Karpas-422 (cell line): ENCODE data around the gene ACO2. TPM values are rescaled to one million over a fixed set of nuclear protein-coding genes. Genes with fewer than 3 reads are reported as not detected.
A peak's percentile ranks its signal among the peaks of the same experiment; 100 is the strongest.

Experiments
- DNase-seq: peaks from one replicate; pipeline ENCODE4 v3.0.0-alpha.2; 2015
- H2AFZ ChIP-seq: fragments of 200-600 bp; sonication (generic); 2 replicates; pipeline ENCODE4 v1.6.1; 2014; ENCODE audit warnings: antibody characterized with exemption, low read length, mixed read lengths
- H3K27ac ChIP-seq: fragments of 200-600 bp; sonication (generic); 2 replicates; pipeline ENCODE4 v1.5.1; 2014; ENCODE audit warnings: mild to moderate bottlenecking, low read length, moderate library complexity
- H3K27me3 ChIP-seq: fragments of 200-600 bp; sonication (generic); 2 replicates; pipeline ENCODE4 v1.6.1; 2014; ENCODE audit warnings: low read length, mixed read lengths
- H3K36me3 ChIP-seq: fragments of 200-600 bp; sonication (generic); 2 replicates; pipeline ENCODE4 v1.6.1; 2014; ENCODE audit warnings: low read length, mixed read lengths; ENCODE audit not compliant: insufficient read depth
- H3K4me1 ChIP-seq: fragments of 200-600 bp; sonication (generic); 2 replicates; pipeline ENCODE4 v1.6.1; 2014; ENCODE audit warnings: mild to moderate bottlenecking, low read length, mixed read lengths
- H3K4me2 ChIP-seq: fragments of 200-600 bp; sonication (generic); 2 replicates; pipeline ENCODE4 v1.6.1; 2014; ENCODE audit warnings: low read length, low read depth, mild to moderate bottlenecking; ENCODE audit not compliant: poor library complexity, severe bottlenecking
- H3K4me3 ChIP-seq: fragments of 200-600 bp; sonication (generic); 2 replicates; pipeline ENCODE4 v1.5.1; 2014; ENCODE audit warnings: mild to moderate bottlenecking, antibody characterized with exemption, low read length, mixed read lengths
- H3K79me2 ChIP-seq: fragments of 200-600 bp; sonication (generic); 2 replicates; pipeline ENCODE4 v1.6.1; 2014; ENCODE audit warnings: mild to moderate bottlenecking, low read length, mixed read lengths
- H3K9ac ChIP-seq: fragments of 200-600 bp; sonication (generic); 2 replicates; pipeline ENCODE4 v1.6.0; 2014; ENCODE audit warnings: low read length
- H3K9me2 ChIP-seq: fragments of 200-600 bp; sonication (generic), shearing (Covaris generic); replicated peaks from 2 replicates; pipeline ENCODE4 v1.6.0; 2014; ENCODE audit warnings: mild to moderate bottlenecking, low read length, moderate library complexity; ENCODE audit not compliant: insufficient read depth
- H3K9me3 ChIP-seq: fragments of 300-700, 200-600 bp; sonication (generic); 2 replicates; pipeline ENCODE4 v1.6.1; 2014; ENCODE audit warnings: low read length, mixed read lengths
- H4K20me1 ChIP-seq: fragments of 200-600 bp; sonication (generic); 2 replicates; pipeline ENCODE4 v1.6.1; 2014; ENCODE audit warnings: mild to moderate bottlenecking, antibody characterized with exemption, low read length, low read depth; ENCODE audit not compliant: insufficient read depth
- total RNA-seq: library from RNA; depleted of rRNA; stranded (reverse); fragments of >200 nt; shearing (Covaris generic); gene quantifications from 2 replicates; pipeline ENCODE4 v1.2.3, GENCODE V29; 2014; ENCODE audit warnings: low replicate concordance

Gene ACO2
- total RNA-seq, 1 experiment from 2014 or later, result 67.7 TPM

DNA sequence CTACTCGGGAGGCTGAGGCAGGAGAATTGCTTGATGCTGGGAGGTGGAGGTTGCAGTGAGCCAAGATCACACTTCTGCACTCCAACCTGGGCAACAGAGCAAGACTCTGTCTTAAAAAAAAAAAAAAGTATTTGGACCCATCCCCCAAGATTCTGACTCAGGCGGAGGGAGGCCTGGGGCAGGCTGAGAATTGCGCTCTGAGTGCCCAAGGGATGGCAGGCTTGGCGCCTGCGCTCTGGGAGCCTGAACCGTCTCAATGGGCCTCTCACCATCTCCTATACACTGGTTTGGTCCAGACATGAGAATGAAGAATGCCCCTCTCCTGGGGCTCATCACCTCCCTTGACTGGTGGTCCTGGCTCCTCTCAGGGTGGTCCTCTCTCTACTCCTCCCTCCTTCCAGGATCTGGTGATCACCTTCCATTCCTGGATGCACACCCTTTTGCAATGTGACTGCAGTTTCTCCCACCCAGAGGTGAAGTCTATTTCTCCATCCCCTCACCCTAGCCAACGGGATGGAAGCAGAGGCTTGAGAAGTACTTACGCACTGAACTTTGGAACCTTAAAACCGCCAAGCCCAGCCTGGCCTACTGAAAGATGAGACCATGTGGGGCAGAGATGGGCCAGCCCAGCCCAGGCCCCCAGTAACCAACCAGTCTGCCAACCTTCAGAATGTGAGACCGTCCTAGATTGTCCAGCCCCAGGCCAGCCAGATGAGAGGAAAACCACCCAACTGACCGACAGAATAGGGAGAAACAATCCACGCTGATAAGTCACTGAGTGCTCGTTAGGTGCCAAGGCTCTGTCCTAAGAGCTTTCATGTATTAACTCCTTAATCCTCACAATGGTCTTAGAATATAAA lies 70.5 kb downstream of the ACO2 start:
- Histone ChIP-seq H3K9me3 (no peaks in the 10 kb centered on the region), H3K4me1 (peaks cover 17% of the 10 kb centered on the region), H2AFZ (no peak overlapping the region), H3K27ac (no peak overlapping the region), H3K4me3 (no peak overlapping the region), H3K9ac (no peak overlapping the region), H3K79me2 (peaks cover 57% of the 10 kb centered on the region), H4K20me1 (peaks cover 28% of the 10 kb centered on the region), H3K27me3 (no peaks in the 10 kb centered on the region), H3K4me2 (no peak overlapping the region), H3K9me2 (no peaks in the 10 kb centered on the region), H3K36me3 (peaks cover 12% of the 10 kb centered on the region)
- DNase-seq, result no peak

DNA sequence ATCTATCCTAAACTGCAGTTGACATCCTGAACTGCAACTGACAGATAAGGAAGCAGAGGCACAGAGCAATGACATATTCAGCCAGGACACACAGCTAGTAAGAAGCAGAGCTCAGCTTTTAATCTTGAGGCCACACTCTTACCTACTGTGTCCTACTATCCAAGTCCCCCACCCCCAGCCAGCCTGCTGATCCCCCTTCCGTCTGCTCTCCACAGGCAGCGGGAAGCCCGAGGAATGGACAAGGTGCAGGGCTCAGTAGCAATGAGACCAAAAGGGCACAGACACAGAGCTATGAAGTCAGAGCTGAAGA lies 71.0 kb downstream of the ACO2 start:
- DNase-seq, result no peak
- no peak overlapping the region for H3K4me2 ChIP-seq
- H3K9ac ChIP-seq, result no peak overlapping the region
- no peaks in the 10 kb centered on the region for H3K9me3 ChIP-seq
- peaks cover 57% of the 10 kb centered on the region for H3K79me2 ChIP-seq
- no peaks in the 10 kb centered on the region for H3K27me3 ChIP-seq
- peaks cover 12% of the 10 kb centered on the region for H3K36me3 ChIP-seq
- no peak overlapping the region for H3K27ac ChIP-seq
- H3K9me2 ChIP-seq, result no peaks in the 10 kb centered on the region
- no peak overlapping the region for H2AFZ ChIP-seq
- peaks cover 22% of the 10 kb centered on the region for H3K4me1 ChIP-seq
- no peak overlapping the region for H3K4me3 ChIP-seq
- H4K20me1 ChIP-seq, result peaks cover 28% of the 10 kb centered on the region

DNA sequence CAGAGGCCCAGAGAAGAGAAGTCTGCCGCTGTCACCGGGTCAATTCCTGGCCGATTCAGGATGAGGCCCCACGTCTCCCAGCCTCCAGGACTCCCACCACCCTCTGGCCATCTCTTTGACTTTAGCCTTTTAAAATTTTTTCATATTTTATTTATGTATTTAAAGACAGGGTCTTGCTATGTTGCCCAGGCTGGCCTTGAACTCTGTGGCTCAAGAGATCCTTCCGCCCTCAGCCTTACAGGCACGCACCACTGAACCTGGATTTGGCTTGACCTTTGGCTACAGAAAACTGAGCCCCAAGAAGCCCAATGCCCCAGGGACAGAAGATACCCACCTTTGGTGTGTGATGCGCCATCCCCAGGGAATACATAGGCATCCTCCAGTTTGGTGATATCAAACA lies 71.4 kb downstream of the ACO2 start:
- no peak for DNase-seq
- Histone ChIP-seq H3K9me2 (no peaks in the 10 kb centered on the region), H3K4me2 (no peak overlapping the region), H3K4me1 (peaks cover 26% of the 10 kb centered on the region), H3K27ac (no peak overlapping the region), H2AFZ (no peak overlapping the region), H3K36me3 (peaks cover 12% of the 10 kb centered on the region), H3K79me2 (peaks cover 57% of the 10 kb centered on the region), H3K27me3 (no peaks in the 10 kb centered on the region), H3K4me3 (no peak overlapping the region), H3K9ac (no peak overlapping the region), H4K20me1 (peaks cover 28% of the 10 kb centered on the region), H3K9me3 (no peaks in the 10 kb centered on the region)

DNA sequence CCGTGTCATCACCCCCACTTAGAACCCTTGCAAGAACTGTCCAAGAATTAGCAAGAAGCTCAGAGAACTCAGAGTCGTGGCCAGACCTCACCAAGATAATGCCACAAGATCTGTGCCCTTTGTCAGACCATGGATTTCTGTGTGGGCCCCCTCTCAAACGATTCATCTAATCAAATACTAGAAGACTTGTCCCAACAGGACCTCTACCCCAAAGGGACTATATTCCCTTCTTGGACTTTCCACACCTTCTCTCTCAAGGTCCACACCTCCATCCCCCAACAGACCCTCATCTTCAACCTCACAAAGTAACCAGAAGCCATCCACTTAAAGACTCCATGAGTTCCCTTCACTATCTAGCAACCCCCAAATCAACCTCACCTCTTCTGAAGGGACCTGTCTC lies 72.6 kb downstream of the ACO2 start:
- Histone ChIP-seq H3K36me3 (peaks cover 12% of the 10 kb centered on the region), H3K9me2 (no peaks in the 10 kb centered on the region), H3K9ac (no peak overlapping the region; the same call in 1 of the 2 replicates), H4K20me1 (peaks cover 28% of the 10 kb centered on the region), H3K79me2 (peaks cover 57% of the 10 kb centered on the region), H3K27me3 (no peaks in the 10 kb centered on the region), H3K9me3 (no peaks in the 10 kb centered on the region), H3K4me3 (no peak overlapping the region), H3K4me2 (peak overlapping the region; percentile 88), H3K4me1 (peaks cover 26% of the 10 kb centered on the region), H3K27ac (no peak overlapping the region), H2AFZ (no peak overlapping the region)
- no peak for DNase-seq

DNA sequence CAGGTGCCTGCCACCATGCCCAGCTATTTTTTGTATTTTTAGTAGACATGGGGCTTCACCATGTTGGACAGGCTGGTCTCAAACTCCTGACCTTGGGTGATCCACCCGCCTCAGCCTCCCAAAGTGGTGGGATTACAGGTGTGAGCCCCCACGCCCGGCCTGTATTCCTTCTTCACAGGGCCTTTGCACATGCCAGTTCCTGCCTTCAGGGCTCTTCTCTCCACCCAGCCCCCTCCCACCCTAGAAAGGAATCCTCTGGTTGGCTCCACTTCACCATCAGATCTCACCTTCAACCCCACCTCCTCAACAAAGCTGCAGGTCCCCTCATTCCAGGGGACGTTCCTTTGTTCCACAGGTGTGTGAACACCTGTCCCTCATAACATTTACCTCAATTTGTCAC lies 73.3 kb downstream of the ACO2 start:
- Histone ChIP-seq H3K9ac (peak overlapping the region; percentile 99; the same call in 1 of the 2 replicates), H3K4me2 (peak overlapping the region; percentile 88), H3K79me2 (peaks cover 55% of the 10 kb centered on the region), H3K27me3 (no peaks in the 10 kb centered on the region), H3K9me3 (no peaks in the 10 kb centered on the region), H3K36me3 (peaks cover 12% of the 10 kb centered on the region), H3K4me3 (peak overlapping the region; percentile 95), H3K4me1 (peaks cover 26% of the 10 kb centered on the region), H3K9me2 (no peaks in the 10 kb centered on the region), H3K27ac (no peak overlapping the region), H2AFZ (no peak overlapping the region), H4K20me1 (peaks cover 28% of the 10 kb centered on the region)
- no peak for DNase-seq

DNA sequence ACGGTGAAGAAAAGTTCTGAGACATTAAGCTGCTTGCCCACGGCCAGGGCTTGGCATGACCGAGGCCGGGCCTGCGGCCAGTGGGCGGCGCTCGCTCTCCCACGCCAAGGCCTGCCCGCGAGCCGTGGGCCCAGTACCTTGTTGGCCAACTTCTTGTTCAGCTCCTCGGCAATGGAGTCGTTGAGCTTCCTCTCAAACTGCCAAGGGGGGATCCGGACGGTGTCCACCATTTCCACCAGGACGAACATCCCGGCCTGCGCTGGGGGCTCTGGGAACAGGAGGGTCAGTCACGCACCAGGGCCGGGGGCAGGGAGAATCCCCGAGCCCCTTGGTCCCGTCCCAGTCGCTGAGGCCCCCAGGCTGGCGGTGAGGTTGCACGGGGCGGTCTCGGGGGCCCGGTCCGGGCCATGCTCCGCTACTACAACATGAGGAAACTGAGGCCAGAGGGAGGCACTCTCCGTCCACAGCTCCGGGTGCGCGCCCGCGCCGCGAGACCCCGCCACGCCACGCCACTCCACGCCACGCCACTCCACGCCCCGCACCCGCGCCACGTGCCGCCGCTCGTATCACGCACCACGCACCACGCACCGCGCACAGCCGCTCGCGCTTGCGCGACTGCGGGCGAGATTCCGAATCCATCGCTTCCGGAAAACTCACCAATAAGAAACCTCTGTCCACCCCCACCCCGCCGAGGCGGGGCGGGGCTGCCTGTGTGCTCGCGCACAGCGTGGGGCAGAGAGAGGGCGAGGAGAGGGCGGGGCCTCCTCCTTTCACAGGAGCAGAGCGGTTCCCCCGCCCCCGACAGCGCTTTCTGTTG lies 75.1 kb downstream of the ACO2 start, which contains the start of gene POLR3H:
POLR3H (minus strand) TSS at position 617 of the 817 bp plus-strand sequence; CDS start at position 248, 369 bp downstream.
- Histone ChIP-seq H4K20me1 (peaks cover 25% of the 10 kb centered on the region), H3K9me3 (no peaks in the 10 kb centered on the region), H2AFZ (peak within 1 kb of the TSS; percentile 86), H3K4me3 (peak within 1 kb of the TSS; percentile 95), H3K79me2 (peaks cover 52% of the 10 kb centered on the region), H3K9ac (peak within 1 kb of the TSS; percentile 99), H3K27me3 (no peaks in the 10 kb centered on the region), H3K9me2 (no peaks in the 10 kb centered on the region), H3K27ac (peak within 1 kb of the TSS; percentile 69), H3K4me1 (peaks cover 26% of the 10 kb centered on the region), H3K4me2 (peak within 1 kb of the TSS; percentile 88), H3K36me3 (peaks cover 12% of the 10 kb centered on the region)
- peak; percentile 99 for DNase-seq

DNA sequence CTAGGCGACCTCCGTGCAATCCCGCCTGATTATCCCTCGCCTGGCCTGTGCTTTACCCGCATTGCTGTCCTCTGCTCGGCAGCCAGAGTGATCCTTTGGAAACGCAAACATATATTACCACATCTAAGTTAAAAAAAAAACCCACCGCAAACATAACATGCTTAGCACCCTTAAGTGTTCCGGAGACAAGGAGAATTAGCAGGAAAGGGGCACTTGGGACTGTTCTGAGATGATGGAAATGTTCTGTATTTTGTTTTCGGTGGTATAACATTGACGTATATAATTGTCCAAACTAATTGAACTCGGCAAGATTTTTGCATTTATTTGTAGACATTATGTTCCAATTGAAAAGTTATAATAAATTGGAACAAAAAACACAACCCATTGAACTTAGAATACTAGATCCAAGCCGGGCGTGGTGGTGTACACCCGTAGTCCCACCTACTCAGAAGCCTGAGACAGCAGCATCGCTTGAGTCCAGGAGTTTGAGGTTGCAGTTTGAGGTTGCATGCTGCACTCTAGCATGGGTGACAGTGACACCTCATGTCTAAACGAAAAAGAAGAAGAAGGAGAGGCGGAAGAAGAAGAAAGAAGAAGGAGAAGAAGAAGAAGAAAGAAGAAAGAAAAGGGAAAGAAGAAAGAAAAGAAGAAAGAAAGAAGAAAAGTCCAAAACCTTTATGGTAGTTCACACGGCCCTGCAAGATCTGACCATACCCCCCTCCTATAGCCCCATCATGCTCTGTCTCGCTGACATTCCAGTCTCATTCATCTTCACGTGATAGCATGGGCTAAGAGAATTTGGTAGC lies 76.0 kb downstream of the ACO2 start:
- DNase-seq, result no peak
- H3K27me3 ChIP-seq, result no peaks in the 10 kb centered on the region
- no peaks in the 10 kb centered on the region for H3K9me3 ChIP-seq
- H4K20me1 ChIP-seq, result peaks cover 18% of the 10 kb centered on the region; the same call in 1 of the 2 replicates
- no peak overlapping the region for H3K27ac ChIP-seq
- peaks cover 6% of the 10 kb centered on the region for H3K36me3 ChIP-seq
- H3K4me2 ChIP-seq, result peak overlapping the region; percentile 88
- H3K79me2 ChIP-seq, result peaks cover 44% of the 10 kb centered on the region
- peak overlapping the region; percentile 86 for H2AFZ ChIP-seq
- no peaks in the 10 kb centered on the region for H3K9me2 ChIP-seq
- H3K4me1 ChIP-seq, result peaks cover 26% of the 10 kb centered on the region
- peak overlapping the region; percentile 95 for H3K4me3 ChIP-seq
- H3K9ac ChIP-seq, result peak overlapping the region; percentile 63
